PC-9 (cell line): ENCODE results near the gene MBNL2. TPM values are rescaled to one million over a fixed set of nuclear protein-coding genes. Genes with fewer than 3 reads are reported as not detected.

ENCODE experiments used
- BruUV-seq: library from RNA; stranded (reverse); fragments of 400-500 nt; replicated peaks from 2 replicates; lab custom pipeline; 2021; lab: Mats Ljungman, UMichigan
- CTCF ChIA-PET: fragments of 300-600 bp; sonication (Branson Sonifier 250); formaldehyde crosslinking; loops from one replicate; lab custom pipeline; 2022; ENCODE audit warnings: antibody characterized with exemption; lab: Charles Lee
- POLR2A ChIA-PET: fragments of 300-600 bp; sonication (Branson Sonifier 250); formaldehyde crosslinking; loops from one replicate; lab custom pipeline; 2022; ENCODE audit warnings: antibody characterized with exemption; ENCODE audit not compliant: unreplicated experiment; lab: Charles Lee
- DNase-seq, 2 experiments: peaks; one replicate each; pipeline versions ENCODE4 v3.0.0 to v3.0.0-alpha.2; 2015 to 2022; ENCODE audit warnings: mixed read lengths in 1 of 2
- H2AFZ ChIP-seq: fragments of 200-600 bp; sonication (generic); 2 replicates; pipeline ENCODE4 v1.8.1; 2017; ENCODE audit warnings: antibody characterized with exemption
- H3F3A ChIP-seq: fragments of 200-600 bp; sonication (generic); 2 replicates; pipeline ENCODE4 v1.8.1; 2017; ENCODE audit warnings: antibody characterized with exemption, mild to moderate bottlenecking, low read depth; ENCODE audit not compliant: insufficient read depth
- H3K27ac ChIP-seq: fragments of 200-600 bp; sonication (generic); 2 replicates; pipeline ENCODE4 v1.6.1; 2016; ENCODE audit warnings: mixed run types
- H3K27me3 ChIP-seq: fragments of 200-600 bp; sonication (generic); 2 replicates; pipeline ENCODE4 v1.6.1; 2016; ENCODE audit warnings: low read depth, mixed run types; ENCODE audit not compliant: insufficient read depth
- H3K36me3 ChIP-seq: fragments of 200-600 bp; sonication (generic); 2 replicates; pipeline ENCODE4 v1.6.1; 2016; ENCODE audit warnings: low read depth, mixed run types
- H3K4me1 ChIP-seq: fragments of 200-600 bp; sonication (generic); replicated peaks from 2 replicates; pipeline ENCODE4 v1.6.1; 2016; ENCODE audit warnings: mixed run types; ENCODE audit not compliant: insufficient read depth
- H3K4me2 ChIP-seq: fragments of 200-600 bp; sonication (generic); 2 replicates; pipeline ENCODE4 v1.6.1; 2017; ENCODE audit warnings: mixed run types
- H3K4me3 ChIP-seq: fragments of 200-600 bp; sonication (generic); 2 replicates; pipeline ENCODE4 v1.6.1; 2016; ENCODE audit warnings: mixed run types
- H3K79me2 ChIP-seq: fragments of 200-600 bp; sonication (generic); 2 replicates; pipeline ENCODE4 v1.6.1; 2017; ENCODE audit warnings: low read depth, mixed run types
- H3K9me2 ChIP-seq: fragments of 200-600 bp; sonication (generic); 2 replicates; pipeline ENCODE4 v1.8.1; 2017; ENCODE audit warnings: mild to moderate bottlenecking; ENCODE audit not compliant: insufficient read depth
- H3K9me3 ChIP-seq: fragments of 200-600 bp; sonication (generic); 2 replicates; pipeline ENCODE4 v1.8.1; 2016; ENCODE audit warnings: low read depth; ENCODE audit not compliant: insufficient read depth
- H4K20me1 ChIP-seq: fragments of 200-600 bp; sonication (generic); 2 replicates; pipeline ENCODE4 v1.8.1; 2017; ENCODE audit not compliant: insufficient read depth
- CTCF ChIP-seq: fragments of 200-600 bp; sonication (generic); conservative IDR thresholded peaks from 2 replicates; pipeline ENCODE4 v1.6.1; 2017; ENCODE audit warnings: mixed run types, antibody characterized with exemption, mild to moderate bottlenecking, moderate library complexity
- EZH2 ChIP-seq: fragments of 200-600 bp; sonication (generic); IDR thresholded peaks from 2 replicates; pipeline ENCODE4 v1.8.0; 2017; ENCODE audit warnings: antibody characterized with exemption, low read depth
- intact Hi-C: fragments of 100-400 bp; cut with micrococcal nuclease; formaldehyde crosslinking; loops from one replicate; pipeline ENCODE4 v1.10.0; 2022; ENCODE audit not compliant: unreplicated experiment
- total RNA-seq: library from RNA; stranded (reverse); gene quantifications from 2 replicates; pipeline ENCODE4 v1.2.3, GENCODE V29; 2021

MBNL2 gene
- total RNA-seq, 1 experiment from 2014 or later = 91.3 TPM

GRCh38 chr13:97300871-97301270 is 78.7 kb downstream of the MBNL2 start:
- no peak for DNase-seq
- BruUV-seq = no TSS peak
- Histone ChIP-seq H3K27me3 (no peaks in the 10 kb centered on the region), H3K36me3 (peaks cover 52% of the 10 kb centered on the region), H3K4me1 (peaks cover 19% of the 10 kb centered on the region), H3K79me2 (peaks cover 97% of the 10 kb centered on the region), H3K4me2 (no peak overlapping the region), H3K4me3 (no peak overlapping the region), H3F3A (peaks cover 48% of the 10 kb centered on the region), H3K27ac (peak overlapping the region; percentile 8; the same call in 1 of the 2 replicates), H3K9me2 (no peaks in the 10 kb centered on the region; the same call in 1 of the 2 replicates), H4K20me1 (peaks cover 74% of the 10 kb centered on the region), H3K9me3 (0 out of 2 replicates have a peak, but pooled peaks cover 4% of the 10 kb centered on the region), H2AFZ (no peak overlapping the region)
- TF ChIP-seq EZH2 = no peak
- TF ChIP-seq CTCF = no peak
- ChIA-PET CTCF (no interaction called here), POLR2A (interaction anchor here (0.6 to 0.7 kb wide), 2 partner anchors 32 to 115 kb away, joined by 3 read pairs; no protein-coding TSS in a partner anchor)
- intact Hi-C loops = no loop called here

GRCh38 chr13:97301382-97302095 is 79.4 kb downstream of the MBNL2 start:
- no peak overlapping the region for H3K4me3 ChIP-seq
- H3K9me3 ChIP-seq = 0 out of 2 replicates have a peak, but pooled peaks cover 4% of the 10 kb centered on the region
- H2AFZ ChIP-seq = no peak overlapping the region
- peak overlapping the region; percentile 22; the same call in 1 of the 2 replicates for H3K4me2 ChIP-seq
- ChIA-PET POLR2A (interaction anchor here (0.6 to 0.7 kb wide), 2 partner anchors 33 to 116 kb away, joined by 3 read pairs; no protein-coding TSS in a partner anchor), CTCF (no interaction called here)
- peak in 1 of 2 experiments; percentile 12 for DNase-seq
- H3K27me3 ChIP-seq = no peaks in the 10 kb centered on the region
- peaks cover 50% of the 10 kb centered on the region for H3F3A ChIP-seq
- peaks cover 53% of the 10 kb centered on the region for H3K36me3 ChIP-seq
- TF ChIP-seq EZH2 (no peak), CTCF (no peak)
- H3K79me2 ChIP-seq = peaks cover 97% of the 10 kb centered on the region
- H3K9me2 ChIP-seq = no peaks in the 10 kb centered on the region; the same call in 1 of the 2 replicates
- intact Hi-C loops = no loop called here
- BruUV-seq = no TSS peak
- H3K4me1 ChIP-seq = peaks cover 19% of the 10 kb centered on the region
- peak overlapping the region; percentile 8 for H3K27ac ChIP-seq
- H4K20me1 ChIP-seq = peaks cover 76% of the 10 kb centered on the region

- no peak overlapping the region for H3K4me3 ChIP-seq
- H3K27me3 ChIP-seq = no peaks in the 10 kb centered on the region
- intact Hi-C loops = no loop called here
- H3K9me2 ChIP-seq = no peaks in the 10 kb centered on the region; the same call in 1 of the 2 replicates
- no peak overlapping the region for H2AFZ ChIP-seq
- peaks cover 97% of the 10 kb centered on the region for H3K79me2 ChIP-seq
- H3F3A ChIP-seq = peaks cover 55% of the 10 kb centered on the region
- H4K20me1 ChIP-seq = peaks cover 71% of the 10 kb centered on the region
- POLR2A ChIA-PET = no interaction called here
- no peak overlapping the region for H3K4me2 ChIP-seq
- 0 out of 2 replicates have a peak, but pooled peaks cover 2% of the 10 kb centered on the region for H3K9me3 ChIP-seq
- peaks cover 27% of the 10 kb centered on the region for H3K4me1 ChIP-seq
- peaks cover 52% of the 10 kb centered on the region for H3K36me3 ChIP-seq
- no peak for DNase-seq
- H3K27ac ChIP-seq = peak overlapping the region; percentile 8; the same call in 1 of the 2 replicates
- TF ChIP-seq EZH2 = no peak
- no peak for TF ChIP-seq CTCF
- CTCF ChIA-PET = no interaction called here
- BruUV-seq = no TSS peak
Observed at GRCh38 chr13:97302611-97303010, 80.5 kb downstream of the MBNL2 start.
